Measurements from ENCODE around the gene PIGB.
"Not testable (repeated sequence)": the region's sequence is repeated elsewhere in the genome, so short reads cannot be mapped to it uniquely, and the experiment has no call there.

PIGB gene

DNA sequence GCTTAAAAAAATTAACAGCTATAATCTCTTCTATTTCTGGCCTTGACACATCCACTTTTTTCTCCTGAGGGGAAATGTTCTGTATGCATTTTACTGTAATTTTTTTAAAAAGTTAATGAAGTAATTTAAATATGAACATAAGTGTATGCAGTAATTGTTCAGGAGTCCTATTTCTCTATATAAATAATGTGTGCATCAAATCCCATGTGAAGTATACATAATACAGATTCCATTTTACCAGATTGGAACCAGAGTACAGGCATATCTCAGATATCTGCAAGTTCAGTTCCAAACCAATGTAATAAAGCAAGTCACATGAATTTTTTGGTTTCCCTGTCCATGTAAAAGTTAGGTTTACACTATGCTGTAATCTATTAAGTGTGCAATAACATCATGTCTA lies 62.6 kb downstream of the PIGB start:
- TF ChIP-seq POLR2A (IDR thresholded peaks at IDR 0.05; ENCODE audit: low read length): no peak
- TF ChIP-seq GATA1 (IDR thresholded peaks at IDR 0.05; ENCODE audit: low read depth, low read length): no peak
- no peak for DNase-seq

- no peak for TF ChIP-seq POLR2A (IDR thresholded peaks at IDR 0.05; ENCODE audit: low read length)
- TF ChIP-seq GATA1 (IDR thresholded peaks at IDR 0.05; ENCODE audit: low read depth, low read length): no peak
- no peak for DNase-seq
Measured at GRCh38 chr15:55383687-55384086, 64.7 kb downstream of the PIGB start.

GRCh38 chr15:55387027-55387426 lies 68.0 kb downstream of the PIGB start:
- TF ChIP-seq POLR2A (IDR thresholded peaks at IDR 0.05; ENCODE audit: low read length) (no peak), GATA1 (IDR thresholded peaks at IDR 0.05; ENCODE audit: low read depth, low read length) (no peak)
- DNase-seq: no peak

GRCh38 chr15:55389264-55389607 lies 70.2 kb downstream of the PIGB start:
- TF ChIP-seq POLR2A (IDR thresholded peaks at IDR 0.05; ENCODE audit: low read length) (no peak), GATA1 (IDR thresholded peaks at IDR 0.05; ENCODE audit: low read depth, low read length) (no peak)
- no peak for DNase-seq

DNA sequence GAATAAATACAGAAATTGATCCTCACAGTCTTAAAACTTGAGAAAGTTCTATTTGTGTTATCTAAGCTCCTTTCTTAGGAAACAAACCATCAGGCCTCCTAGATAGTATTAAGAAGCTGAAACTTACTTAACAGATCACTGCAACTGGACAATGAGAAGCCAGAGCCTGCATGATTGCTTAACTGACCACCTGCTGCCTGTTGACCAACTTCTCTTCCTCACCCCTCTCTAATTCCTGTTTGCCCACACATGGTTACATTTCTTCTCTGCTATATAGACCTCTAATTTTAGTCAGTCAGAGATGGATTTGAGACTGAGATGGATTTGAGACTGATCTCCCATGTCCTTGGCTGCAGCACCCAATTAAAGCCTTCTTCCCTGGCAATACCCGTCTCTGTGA lies 75.7 kb downstream of the PIGB start:
- DNase-seq: no peak
- TF ChIP-seq GATA1 (IDR thresholded peaks at IDR 0.05; ENCODE audit: low read depth, low read length) (no peak), POLR2A (IDR thresholded peaks at IDR 0.05; ENCODE audit: low read length) (no peak)

DNA sequence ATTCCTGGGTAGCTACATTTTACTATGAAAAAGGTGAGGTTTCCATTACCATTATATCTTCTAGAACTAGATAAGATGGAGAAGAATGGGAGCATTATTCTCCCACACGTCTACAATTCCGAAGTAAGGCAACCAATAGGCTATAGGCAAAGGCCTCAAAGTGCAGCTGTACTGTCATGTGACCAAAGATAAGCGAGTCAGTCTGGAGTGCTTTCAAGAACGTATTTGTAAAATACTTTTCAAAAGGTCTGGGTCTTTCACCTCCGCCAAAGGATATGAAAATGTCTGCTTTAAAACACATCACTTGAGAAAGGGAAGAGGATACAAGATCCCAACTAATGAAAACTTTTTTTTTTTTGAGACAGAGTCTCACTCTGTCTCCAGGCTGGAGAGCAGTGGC lies 79.2 kb downstream of the PIGB start:
- TF ChIP-seq POLR2A (IDR thresholded peaks at IDR 0.05; ENCODE audit: low read length): no peak
- TF ChIP-seq GATA1 (IDR thresholded peaks at IDR 0.05; ENCODE audit: low read depth, low read length): no peak

GRCh38 chr15:55400050-55400449 lies 81.0 kb downstream of the PIGB start:
- not testable (repeated sequence) for DNase-seq

More for the DNA sequence above, 79.2 kb downstream of the PIGB start:
- DNase-seq: no peak

GRCh38 chr15:55401786-55402246 lies 82.8 kb downstream of the PIGB start:
- no peak for TF ChIP-seq POLR2A (IDR thresholded peaks at IDR 0.05; ENCODE audit: low read length)
- TF ChIP-seq GATA1 (IDR thresholded peaks at IDR 0.05; ENCODE audit: low read depth, low read length): no peak
- no peak for DNase-seq

GRCh38 chr15:55402707-55403106 lies 83.7 kb downstream of the PIGB start:
- TF ChIP-seq POLR2A (IDR thresholded peaks at IDR 0.05; ENCODE audit: low read length) (no peak), GATA1 (IDR thresholded peaks at IDR 0.05; ENCODE audit: low read depth, low read length) (no peak)

GRCh38 chr15:55403531-55403930 lies 84.5 kb downstream of the PIGB start:
- TF ChIP-seq GATA1 (IDR thresholded peaks at IDR 0.05; ENCODE audit: low read depth, low read length): no peak
- TF ChIP-seq POLR2A (IDR thresholded peaks at IDR 0.05; ENCODE audit: low read length): no peak
- DNase-seq: peak; percentile 56 to 70

More at GRCh38 chr15:55402707-55403106, 83.7 kb downstream of the PIGB start:
- peak in 1 of 2 experiments; percentile 18 for DNase-seq
